Testis (tissue), 3 donors: ENCODE data around the gene BAG5. TPM values are rescaled to one million over a fixed set of nuclear protein-coding genes. Genes with fewer than 3 reads are reported as not detected.

ENCODE experiments used
- DNase-seq: peaks from one replicate; pipeline ENCODE4 v3.0.0-alpha.2; 2019
- H3K27ac ChIP-seq, 2 donors: fragments of 200-600 bp; sonication (generic); one replicate each; pipeline ENCODE4 v1.5.1; 2019
- H3K27me3 ChIP-seq: fragments of 200-600 bp; sonication (generic); one replicate; pipeline ENCODE4 v1.5.1; 2019
- H3K36me3 ChIP-seq: fragments of 200-600 bp; sonication (generic); one replicate; pipeline ENCODE4 v1.5.1; 2017; ENCODE audit warnings: low read depth; ENCODE audit errors: missing control alignments
- H3K4me1 ChIP-seq: fragments of 200-600 bp; sonication (generic); one replicate; pipeline ENCODE4 v1.5.1; 2019
- H3K4me3 ChIP-seq, 2 donors: fragments of 200-600 bp; sonication (generic); one replicate each; pipeline ENCODE4 v1.5.1; 2017 to 2019
- H3K9me3 ChIP-seq: fragments of 200-600 bp; sonication (generic); one replicate; pipeline ENCODE4 v1.5.1; 2017
- CTCF ChIP-seq, 3 experiments: fragments of 450-650 bp in 2 of 3; fragments of 200-600 bp in 1 of 3; sonication (generic) in 1 of 3; IDR thresholded peaks; one replicate each; pipeline ENCODE4 v1.5.1; 2016 to 2019; ENCODE audit warnings: antibody characterized with exemption in 3 of 3, mild to moderate bottlenecking in 2 of 3, moderate library complexity in 1 of 3
- POLR2A ChIP-seq: fragments of 450-650 bp; IDR thresholded peaks from one replicate; pipeline ENCODE4 v1.6.1; 2017; ENCODE audit warnings: antibody characterized with exemption, mild to moderate bottlenecking, moderate library complexity
- WGBS, 2 donors: methylation state at CpG; one replicate each; pipeline ENCODE4 v1.1.5; 2018; 5-methylcytosine and 5-hydroxymethylcytosine counted together
- intact Hi-C: fragments of 100-400 bp; cut with DNase I; formaldehyde crosslinking; loops from one replicate; pipeline ENCODE4 v1.15.1; 2023; ENCODE audit warnings: low total_unique reads
- polyA plus RNA-seq: library from polyadenylated mRNA; stranded (reverse); fragments of 350-450 nt; fragmentation: Illumina TruSeq; extraction: RNeasy Lipid Tissue Mini Kit (QIAGEN cat#74804); gene quantifications from one replicate; pipeline ENCODE4 v1.2.3, GENCODE V29; 2014; ENCODE audit warnings: low read depth, low replicate concordance; ENCODE audit not compliant: insufficient read depth
- total RNA-seq, 2 donors: library from RNA; depleted of rRNA; stranded (reverse); fragments of >200 nt; gene quantifications; one replicate each; pipeline ENCODE4 v1.2.3, GENCODE V29; 2016

Gene BAG5
- total and polyA plus RNA-seq, 3 donors from 2014 or later: 63.4 to 202 (median 124) TPM

DNA sequence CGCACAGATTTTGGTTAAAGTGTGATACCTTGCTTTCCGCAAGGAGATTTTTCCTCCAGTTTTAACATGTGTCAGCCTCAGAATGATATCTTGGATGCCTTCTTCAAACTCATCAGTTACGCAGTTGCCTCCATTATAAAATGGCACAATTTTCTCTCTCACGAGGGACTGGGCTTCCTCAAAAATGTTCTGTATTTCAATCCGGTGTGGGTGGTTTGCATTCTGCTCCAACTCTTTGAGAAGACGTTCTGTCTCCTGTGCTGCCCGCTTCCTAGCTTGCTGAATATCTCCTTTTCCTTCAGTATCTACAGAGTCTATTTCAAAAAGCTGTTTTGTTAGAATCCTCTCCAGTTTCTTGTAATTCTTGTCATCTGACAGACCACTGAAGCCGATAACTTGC is 1.8 kb downstream of the BAG5 start:
- no peak for TF ChIP-seq POLR2A
- no peak for TF ChIP-seq CTCF (IDR thresholded peaks at IDR 0.05)
- intact Hi-C loops: no loop called here
- Histone ChIP-seq H3K4me1 (peaks cover 46% of the 10 kb centered on the region), H3K36me3 (no peaks in the 10 kb centered on the region), H3K27ac (peak overlapping the region in 1 of 2 donors; percentile 95), H3K27me3 (no peaks in the 10 kb centered on the region), H3K4me3 (no peak overlapping the region), H3K9me3 (no peaks in the 10 kb centered on the region)
- WGBS, 2 donors: 45 to 56% methylated on average over 8 of the region's 8 CpGs
- DNase-seq: no peak

DNA sequence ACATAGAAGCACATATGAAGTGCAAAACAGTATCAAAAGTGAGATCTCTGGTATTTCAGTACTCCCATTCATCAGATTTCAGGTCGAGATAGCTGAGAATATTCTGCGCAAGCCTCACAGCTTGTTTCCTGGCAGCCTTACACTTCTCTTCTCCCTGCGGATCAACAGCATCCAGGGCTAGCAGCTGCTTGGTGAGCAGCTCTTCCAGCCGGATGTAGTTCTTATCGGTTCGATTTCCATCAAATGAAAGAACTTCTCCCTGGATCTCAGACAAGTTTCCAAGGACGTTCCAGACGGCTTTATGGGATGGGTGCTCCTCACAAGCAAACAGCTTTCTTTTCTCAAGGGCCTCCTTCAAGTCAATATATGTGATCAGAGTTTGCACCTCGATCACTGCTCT is 2.7 kb downstream of the BAG5 start:
- intact Hi-C loops: loop anchor here (10.0 kb wide), 1 partner anchor 55 kb away; no protein-coding TSS in a partner anchor
- WGBS, 2 donors: 41 to 49% methylated on average over 9 of the region's 9 CpGs
- no peak overlapping the region for H3K4me3 ChIP-seq

GRCh38 chr14:103558071-103558882 is 4.2 kb downstream of the BAG5 start:
- Histone ChIP-seq H3K9me3 (no peaks in the 10 kb centered on the region), H3K4me1 (peaks cover 33% of the 10 kb centered on the region), H3K27ac (peak overlapping the region in 1 of 2 donors; percentile 71), H3K36me3 (no peaks in the 10 kb centered on the region), H3K4me3 (no peak overlapping the region), H3K27me3 (no peaks in the 10 kb centered on the region)
- no peak for DNase-seq
- no peak for TF ChIP-seq POLR2A
- no peak for TF ChIP-seq CTCF (IDR thresholded peaks at IDR 0.05)
- intact Hi-C loops: loop anchor here (10.0 kb wide), 1 partner anchor 53 kb away; no protein-coding TSS in a partner anchor
- 66 to 69% methylated on average over 16 of the region's 16 CpGs for WGBS, 2 donors

More for the DNA sequence above, 2.7 kb downstream of the BAG5 start:
- peaks cover 46% of the 10 kb centered on the region for H3K4me1 ChIP-seq
- TF ChIP-seq POLR2A (no peak), CTCF (IDR thresholded peaks at IDR 0.05) (no peak)
- peak overlapping the region in 1 of 2 donors; percentile 95 for H3K27ac ChIP-seq
- no peak for DNase-seq
- H3K36me3 ChIP-seq: no peaks in the 10 kb centered on the region
- no peaks in the 10 kb centered on the region for H3K27me3 ChIP-seq
- no peaks in the 10 kb centered on the region for H3K9me3 ChIP-seq

DNA sequence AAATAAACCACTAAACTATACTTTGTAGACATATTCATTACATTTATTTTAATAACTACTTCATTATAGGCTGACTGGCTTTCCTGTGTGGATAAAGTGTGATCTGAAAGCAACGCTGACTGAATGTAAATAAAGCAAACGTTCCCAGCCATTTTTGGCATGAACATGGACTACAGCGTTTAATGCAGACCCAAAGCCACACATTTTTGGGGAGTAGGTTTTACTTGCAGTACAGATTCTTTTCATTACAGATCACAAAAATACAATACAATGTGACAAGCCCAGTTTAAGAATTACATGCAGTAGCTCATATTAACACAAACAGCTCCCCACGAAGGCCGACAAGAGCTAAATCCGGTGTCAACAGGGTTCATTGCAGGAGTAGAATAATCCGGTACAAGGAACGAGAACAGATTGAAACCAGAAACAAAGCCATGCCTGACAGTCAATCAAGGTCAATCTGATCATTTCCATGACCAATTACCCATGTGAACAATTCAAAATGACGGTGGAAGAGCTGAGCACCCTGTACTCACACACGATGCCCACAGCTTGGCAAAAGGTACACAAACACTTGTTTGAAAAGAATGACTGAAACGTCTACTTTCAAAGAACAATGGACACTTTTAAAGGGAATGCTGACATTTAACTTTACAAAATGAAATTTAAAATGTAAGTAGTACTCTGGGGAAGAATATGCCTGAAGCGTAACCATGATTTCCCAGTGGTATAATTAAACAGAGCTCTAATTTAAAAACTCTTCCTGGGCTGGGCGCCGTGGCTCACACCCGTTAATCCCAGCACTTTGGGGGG is 5.3 kb downstream of the BAG5 start:
- TF ChIP-seq POLR2A (no peak), CTCF (IDR thresholded peaks at IDR 0.05) (no peak)
- Histone ChIP-seq H3K27ac (peak overlapping the region in 1 of 2 donors; percentile 71), H3K27me3 (no peaks in the 10 kb centered on the region), H3K36me3 (no peaks in the 10 kb centered on the region), H3K4me1 (peaks cover 41% of the 10 kb centered on the region), H3K9me3 (no peaks in the 10 kb centered on the region), H3K4me3 (no peak overlapping the region)
- intact Hi-C loops: loop anchor here (10.0 kb wide), 1 partner anchor 52 kb away; no protein-coding TSS in a partner anchor
- 60 to 67% methylated on average over 15 of the region's 15 CpGs for WGBS, 2 donors
- DNase-seq: no peak
